HepG2 (cell line): ENCODE measurements around the gene ADAT3. TPM values are rescaled to one million over a fixed set of nuclear protein-coding genes. Genes with fewer than 3 reads are reported as not detected.

ENCODE experiments used
- ESRRA ChIP-seq: sonication (generic); formaldehyde crosslinking; IDR thresholded peaks from 2 replicates; pipeline ENCODE4 v1.5.1; 2020; ENCODE audit warnings: mild to moderate bottlenecking, low read depth, missing genetic modification reagents
- GATAD2A ChIP-seq: IDR thresholded peaks from 2 replicates; pipeline ENCODE4 v1.6.1; 2016
- HDAC1 ChIP-seq: sonication (generic); formaldehyde crosslinking; IDR thresholded peaks from 2 replicates; pipeline ENCODE4 v1.5.1; 2020; ENCODE audit warnings: mild to moderate bottlenecking, missing genetic modification reagents
- MAFF ChIP-seq: IDR thresholded peaks from 2 replicates; pipeline ENCODE4 v1.6.1; 2011; ENCODE audit warnings: low read depth, low read length, improper control_type of control experiment
- RARA ChIP-seq: IDR thresholded peaks from 2 replicates; pipeline ENCODE4 v1.6.1; 2016; ENCODE audit warnings: missing genetic modification reagents, missing compliant biosample characterization
- SOX13 ChIP-seq, 3 experiments: fragments of 450-650 bp in 1 of 3; sonication (generic) in 1 of 3; formaldehyde crosslinking in 1 of 3; IDR thresholded peaks in 2 of 3; conservative IDR thresholded peaks in 1 of 3; 2 replicates each; pipeline versions ENCODE4 v1.5.0 to v1.6.1; 2016 to 2020; ENCODE audit warnings: antibody characterized with exemption in 1 of 3, mild to moderate bottlenecking in 1 of 3, missing compliant biosample characterization in 1 of 3, missing genetic modification reagents in 1 of 3, moderate library complexity in 1 of 3
- SYNCRIP ChIP-seq: fragments of 200-400 bp; formaldehyde crosslinking; IDR thresholded peaks from 2 replicates; pipeline ENCODE4 v1.6.1; 2018; ENCODE audit warnings: mild to moderate bottlenecking, low read depth, low read length; ENCODE audit not compliant: insufficient read depth
- THAP11 ChIP-seq: IDR thresholded peaks from 2 replicates; pipeline ENCODE4 v1.6.1; 2016; ENCODE audit warnings: missing biosample characterization, missing genetic modification reagents
- ZFP91 ChIP-seq: sonication (generic); formaldehyde crosslinking; IDR thresholded peaks from 2 replicates; pipeline ENCODE4 v1.9.0; 2022; ENCODE audit warnings: missing genetic modification reagents, mild to moderate bottlenecking, borderline replicate concordance
- ZNF275 ChIP-seq: sonication (generic); formaldehyde crosslinking; IDR thresholded peaks from 2 replicates; pipeline ENCODE4 v1.8.0; 2022; ENCODE audit warnings: missing genetic modification reagents, mild to moderate bottlenecking, inconsistent platforms, borderline replicate concordance
- ZNF280B ChIP-seq: sonication (generic); formaldehyde crosslinking; IDR thresholded peaks from 2 replicates; pipeline ENCODE4 v1.5.0; 2020; ENCODE audit warnings: missing genetic modification reagents, mild to moderate bottlenecking, borderline replicate concordance
- ZNF768 ChIP-seq: sonication (generic); formaldehyde crosslinking; IDR thresholded peaks from 2 replicates; pipeline ENCODE4 v1.4.0; 2020; ENCODE audit warnings: missing genetic modification reagents
- polyA plus RNA-seq, 8 experiments: library from polyadenylated mRNA; depleted of rRNA in 3 of 8; stranded (reverse) in 7 of 8; unstranded in 1 of 8; fragments of >200 nt; fragmentation: Illumina TruSeq in 4 of 8; extraction: Trizol in 4 of 8; gene quantifications; 2 replicates each; pipeline versions ENCODE4 v1.2.1 to v1.2.3, GENCODE V29; 2011 to 2016; ENCODE audit warnings: low read depth in 4 of 8, missing spikeins in 1 of 8, mixed read lengths in 1 of 8; ENCODE audit not compliant: insufficient read depth in 1 of 8
- total RNA-seq, 5 experiments: library from RNA; depleted of rRNA; stranded (reverse); fragments of >200 nt; fragmentation: Illumina TruSeq; extraction: Trizol; gene quantifications; 2 replicates each; pipeline ENCODE4 v1.2.3, GENCODE V29; 2016; ENCODE audit warnings: low read depth in 1 of 5
- TF ChIP-seq, protein P1 (sequence below): sonication (generic); formaldehyde crosslinking; IDR thresholded peaks from 2 replicates; pipeline ENCODE4 v1.5.0; 2020; ENCODE audit warnings: mild to moderate bottlenecking, missing genetic modification reagents, borderline replicate concordance
- TF ChIP-seq, protein P2 (sequence below): sonication (generic); formaldehyde crosslinking; IDR thresholded peaks from 2 replicates; pipeline ENCODE4 v1.5.1; 2020; ENCODE audit warnings: mild to moderate bottlenecking, missing genetic modification reagents, borderline replicate concordance

Gene ADAT3
- total and polyA plus RNA-seq, 2 of the 13 experiments (the other 11 are each of a cell fraction or from before 2014, with no cell fraction given), result 0.95 to 3.5 TPM

DNA sequence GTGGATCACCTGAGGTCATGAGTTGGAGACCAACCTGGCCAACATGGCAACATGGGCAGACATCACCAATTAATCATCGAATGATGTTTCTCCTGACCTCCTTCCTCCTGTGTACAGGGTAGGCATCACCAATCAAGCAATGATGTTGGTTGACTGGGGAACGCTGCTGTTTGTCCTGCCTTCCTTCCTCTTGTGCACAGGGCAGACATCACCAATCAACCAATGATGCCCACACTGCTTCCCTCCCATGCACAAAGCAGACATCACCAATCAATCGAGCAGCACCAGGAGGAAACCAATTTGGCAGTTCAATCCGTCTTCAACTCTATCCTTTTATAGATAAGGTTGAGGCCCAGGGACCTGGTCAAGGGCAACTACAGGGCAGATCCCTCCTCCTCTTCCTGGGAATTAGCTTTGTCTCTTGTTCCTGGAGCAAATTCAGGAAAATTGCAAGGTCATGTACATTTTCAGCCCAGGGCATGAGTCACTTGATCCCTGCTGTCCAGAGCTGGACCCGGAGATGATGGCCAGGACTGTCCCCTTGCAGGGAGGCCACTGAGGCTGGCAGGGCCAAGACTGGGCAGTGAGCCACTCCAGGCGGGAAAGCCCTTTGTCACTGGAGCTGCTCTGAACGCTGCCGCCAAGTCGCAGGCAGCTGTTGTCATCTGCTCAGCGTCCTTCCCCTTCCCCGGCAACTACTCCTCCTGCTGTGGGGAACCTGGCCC, 30.4 kb downstream of the ADAT3 start (continued):
- TF ChIP-seq ZNF275 (CRISPR knock-in tag) (no peak; the same call in 1 of the 2 replicates), GATAD2A (CRISPR knock-in tag) (peak; percentile 51; the same call in 1 of the 2 replicates), ZFP91 (0 out of 2 replicates have a peak, but pooled peaks have one; percentile 20), ZNF280B (CRISPR knock-in tag) (0 out of 2 replicates have a peak, but pooled peaks have one; percentile 39), HDAC1 (CRISPR knock-in tag) (0 out of 2 replicates have a peak, but pooled peaks have one; percentile 45), RARA (CRISPR knock-in tag) (peak; percentile 44; the same call in 1 of the 2 replicates), MAFF (peak; percentile 83), SYNCRIP (no peak), ZNF768 (CRISPR knock-in tag) (0 out of 2 replicates have a peak, but pooled peaks have one; percentile 11), THAP11 (CRISPR knock-in tag) (peak; percentile 55), ESRRA (CRISPR knock-in tag) (no peak), SOX13 (IDR thresholded peaks at IDR 0.05) (no peak), SOX13 (CRISPR knock-in tag; conservative IDR thresholded peaks at IDR 0.05 in 1 of 2, IDR thresholded peaks at IDR 0.05 in 1 of 2) (peak in 1 of 2 experiments; percentile 47; a peak in 2 of 4 replicates)
- TF ChIP-seq, protein P1, sequence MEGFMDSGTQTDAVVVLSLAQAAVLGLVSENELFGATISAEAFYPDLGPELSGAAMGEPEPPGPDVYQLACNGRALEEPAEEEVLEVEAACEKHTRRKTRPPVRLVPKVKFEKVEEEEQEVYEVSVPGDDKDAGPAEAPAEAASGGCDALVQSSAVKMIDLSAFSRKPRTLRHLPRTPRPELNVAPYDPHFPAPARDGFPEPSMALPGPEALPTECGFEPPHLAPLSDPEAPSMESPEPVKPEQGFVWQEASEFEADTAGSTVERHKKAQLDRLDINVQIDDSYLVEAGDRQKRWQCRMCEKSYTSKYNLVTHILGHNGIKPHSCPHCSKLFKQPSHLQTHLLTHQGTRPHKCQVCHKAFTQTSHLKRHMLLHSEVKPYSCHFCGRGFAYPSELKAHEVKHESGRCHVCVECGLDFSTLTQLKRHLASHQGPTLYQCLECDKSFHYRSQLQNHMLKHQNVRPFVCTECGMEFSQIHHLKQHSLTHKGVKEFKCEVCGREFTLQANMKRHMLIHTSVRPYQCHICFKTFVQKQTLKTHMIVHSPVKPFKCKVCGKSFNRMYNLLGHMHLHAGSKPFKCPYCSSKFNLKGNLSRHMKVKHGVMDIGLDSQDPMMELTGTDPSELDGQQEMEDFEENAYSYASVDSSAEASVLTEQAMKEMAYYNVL (CRISPR knock-in tag), result peak; percentile 40; the same call in 1 of the 2 replicates
- TF ChIP-seq, protein P2, sequence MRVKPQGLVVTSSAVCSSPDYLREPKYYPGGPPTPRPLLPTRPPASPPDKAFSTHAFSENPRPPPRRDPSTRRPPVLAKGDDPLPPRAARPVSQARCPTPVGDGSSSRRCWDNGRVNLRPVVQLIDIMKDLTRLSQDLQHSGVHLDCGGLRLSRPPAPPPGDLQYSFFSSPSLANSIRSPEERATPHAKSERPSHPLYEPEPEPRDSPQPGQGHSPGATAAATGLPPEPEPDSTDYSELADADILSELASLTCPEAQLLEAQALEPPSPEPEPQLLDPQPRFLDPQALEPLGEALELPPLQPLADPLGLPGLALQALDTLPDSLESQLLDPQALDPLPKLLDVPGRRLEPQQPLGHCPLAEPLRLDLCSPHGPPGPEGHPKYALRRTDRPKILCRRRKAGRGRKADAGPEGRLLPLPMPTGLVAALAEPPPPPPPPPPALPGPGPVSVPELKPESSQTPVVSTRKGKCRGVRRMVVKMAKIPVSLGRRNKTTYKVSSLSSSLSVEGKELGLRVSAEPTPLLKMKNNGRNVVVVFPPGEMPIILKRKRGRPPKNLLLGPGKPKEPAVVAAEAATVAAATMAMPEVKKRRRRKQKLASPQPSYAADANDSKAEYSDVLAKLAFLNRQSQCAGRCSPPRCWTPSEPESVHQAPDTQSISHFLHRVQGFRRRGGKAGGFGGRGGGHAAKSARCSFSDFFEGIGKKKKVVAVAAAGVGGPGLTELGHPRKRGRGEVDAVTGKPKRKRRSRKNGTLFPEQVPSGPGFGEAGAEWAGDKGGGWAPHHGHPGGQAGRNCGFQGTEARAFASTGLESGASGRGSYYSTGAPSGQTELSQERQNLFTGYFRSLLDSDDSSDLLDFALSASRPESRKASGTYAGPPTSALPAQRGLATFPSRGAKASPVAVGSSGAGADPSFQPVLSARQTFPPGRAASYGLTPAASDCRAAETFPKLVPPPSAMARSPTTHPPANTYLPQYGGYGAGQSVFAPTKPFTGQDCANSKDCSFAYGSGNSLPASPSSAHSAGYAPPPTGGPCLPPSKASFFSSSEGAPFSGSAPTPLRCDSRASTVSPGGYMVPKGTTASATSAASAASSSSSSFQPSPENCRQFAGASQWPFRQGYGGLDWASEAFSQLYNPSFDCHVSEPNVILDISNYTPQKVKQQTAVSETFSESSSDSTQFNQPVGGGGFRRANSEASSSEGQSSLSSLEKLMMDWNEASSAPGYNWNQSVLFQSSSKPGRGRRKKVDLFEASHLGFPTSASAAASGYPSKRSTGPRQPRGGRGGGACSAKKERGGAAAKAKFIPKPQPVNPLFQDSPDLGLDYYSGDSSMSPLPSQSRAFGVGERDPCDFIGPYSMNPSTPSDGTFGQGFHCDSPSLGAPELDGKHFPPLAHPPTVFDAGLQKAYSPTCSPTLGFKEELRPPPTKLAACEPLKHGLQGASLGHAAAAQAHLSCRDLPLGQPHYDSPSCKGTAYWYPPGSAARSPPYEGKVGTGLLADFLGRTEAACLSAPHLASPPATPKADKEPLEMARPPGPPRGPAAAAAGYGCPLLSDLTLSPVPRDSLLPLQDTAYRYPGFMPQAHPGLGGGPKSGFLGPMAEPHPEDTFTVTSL (CRISPR knock-in tag), result 0 out of 2 replicates have a peak, but pooled peaks have one; percentile 20
